Stimulated activated CD4-positive, alpha-beta T cell treated with anti-CD3 and anti-CD28 coated beads, Interleukin-15, amount 100 ng/mL, for 24 hours (primary cell): ENCODE data around the gene STK32B.

Experiments used
- DNase-seq: peaks from one replicate; pipeline ENCODE4 v3.0.0-alpha.2; 2020

STK32B gene

GRCh38 chr4:5458676-5459075 lies 407.4 kb downstream of the STK32B start:
- no peak for DNase-seq

- no peak for DNase-seq
Observed at GRCh38 chr4:5459236-5459635, 408.0 kb downstream of the STK32B start.

GRCh38 chr4:5460106-5460801 lies 409.0 kb downstream of the STK32B start:
- DNase-seq, result peak; percentile 30

GRCh38 chr4:5461477-5461876 lies 410.2 kb downstream of the STK32B start:
- no peak for DNase-seq

GRCh38 chr4:5462254-5462835 lies 411.1 kb downstream of the STK32B start:
- no peak for DNase-seq

- DNase-seq, result no peak
Observed at GRCh38 chr4:5462896-5463295, 411.6 kb downstream of the STK32B start.

GRCh38 chr4:5463361-5463760 lies 412.1 kb downstream of the STK32B start:
- DNase-seq, result no peak

GRCh38 chr4:5463936-5464650 lies 412.8 kb downstream of the STK32B start:
- DNase-seq, result no peak

- DNase-seq, result no peak
Observed at GRCh38 chr4:5465529-5465928, 414.2 kb downstream of the STK32B start.

GRCh38 chr4:5465956-5466355 lies 414.7 kb downstream of the STK32B start:
- DNase-seq, result no peak

GRCh38 chr4:5467111-5467510 lies 415.8 kb downstream of the STK32B start:
- no peak for DNase-seq

- no peak for DNase-seq
Observed at GRCh38 chr4:5469151-5469775, 418.0 kb downstream of the STK32B start.

- no peak for DNase-seq
Observed at GRCh38 chr4:5469861-5470260, 418.6 kb downstream of the STK32B start.

GRCh38 chr4:5470318-5471198 lies 419.3 kb downstream of the STK32B start:
- no peak for DNase-seq

GRCh38 chr4:5471206-5471605 lies 419.9 kb downstream of the STK32B start:
- no peak for DNase-seq

GRCh38 chr4:5471691-5472090 lies 420.4 kb downstream of the STK32B start:
- DNase-seq, result no peak

- no peak for DNase-seq
Observed at GRCh38 chr4:5472160-5472591, 420.9 kb downstream of the STK32B start.

GRCh38 chr4:5473125-5473524 lies 421.8 kb downstream of the STK32B start:
- DNase-seq, result no peak

- DNase-seq, result no peak
Observed at GRCh38 chr4:5474756-5475155, 423.5 kb downstream of the STK32B start.

GRCh38 chr4:5477613-5478012 lies 426.3 kb downstream of the STK32B start:
- no peak for DNase-seq

- DNase-seq, result no peak
Observed at GRCh38 chr4:5478169-5478568, 426.9 kb downstream of the STK32B start.

GRCh38 chr4:5478697-5479096 lies 427.4 kb downstream of the STK32B start:
- DNase-seq, result no peak
